HG02610 (cell line): ENCODE results near the gene BMERB1.
"Not testable (repeated sequence)": the region's sequence is repeated elsewhere in the genome, so short reads cannot be mapped to it uniquely, and the experiment has no call there.

Source experiments
- ATAC-seq: cut with Tn5 transposase; IDR thresholded peaks from one replicate; pipeline ENCODE4 v1.9.1; 2021; ENCODE audit warnings: mild to moderate bottlenecking, moderate library complexity; ENCODE audit not compliant: unreplicated experiment

Gene BMERB1

DNA sequence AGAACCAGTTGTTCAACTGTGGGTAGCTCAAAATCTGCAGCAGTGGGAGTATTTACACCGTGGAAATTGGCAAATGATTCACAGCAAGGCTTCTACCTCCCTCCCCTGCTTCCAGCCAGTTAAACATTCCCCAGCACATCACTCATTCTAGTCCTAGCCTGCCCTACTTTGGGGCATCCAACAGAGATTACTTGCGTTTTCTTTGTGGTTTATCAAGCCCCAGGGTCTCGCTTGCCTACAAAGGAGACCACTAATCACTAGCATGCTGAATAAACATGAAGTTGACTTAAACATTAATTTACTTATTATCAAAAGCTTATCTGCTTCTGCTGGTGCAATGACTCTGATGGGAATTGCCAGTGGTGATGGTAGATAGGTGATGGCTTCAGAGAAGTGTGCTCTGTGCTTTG lies 114.1 kb downstream of the BMERB1 start:
- ATAC-seq, result no peak

DNA sequence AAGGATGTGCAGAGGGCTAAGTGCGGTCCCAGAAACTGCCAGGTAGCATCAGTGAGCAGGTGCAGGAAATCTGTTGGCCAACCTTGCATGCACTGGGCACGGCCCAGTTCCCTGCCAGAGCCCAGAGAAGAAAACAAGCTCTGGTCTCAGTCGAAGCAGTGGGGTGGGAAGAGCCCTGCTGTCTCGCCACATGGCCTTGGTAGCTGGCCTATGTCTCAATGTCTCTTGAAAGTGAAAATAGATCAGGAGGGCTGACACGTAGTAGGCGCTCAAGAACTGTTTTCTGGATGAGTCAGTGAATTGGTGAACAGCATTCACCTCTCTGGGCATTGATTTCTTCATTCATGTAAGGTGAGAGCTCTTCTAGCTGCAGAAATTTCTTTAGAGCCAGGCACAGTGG lies 118.1 kb downstream of the BMERB1 start:
- no peak for ATAC-seq

GRCh38 chr16:15553313-15554088 lies 119.1 kb downstream of the BMERB1 start:
- ATAC-seq, result no peak

DNA sequence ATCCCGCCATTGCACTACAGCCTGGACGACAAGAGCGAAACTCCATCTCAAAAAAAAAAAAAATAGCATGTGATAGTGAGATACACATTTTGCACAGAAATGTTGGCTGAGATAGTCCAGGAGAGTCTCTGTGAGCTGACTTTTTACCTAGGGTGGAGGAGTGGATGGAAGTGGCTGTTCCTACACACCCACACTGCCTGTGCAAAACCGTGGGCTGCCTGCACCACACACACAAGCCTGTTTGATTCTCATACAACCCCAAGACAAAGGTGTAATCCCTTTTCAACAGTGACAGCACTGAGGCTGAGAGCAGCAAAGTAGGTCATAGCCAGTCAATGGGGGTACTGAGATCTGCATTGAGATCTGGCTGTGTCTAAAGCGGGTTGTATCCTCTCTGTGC lies 121.7 kb downstream of the BMERB1 start:
- no peak for ATAC-seq

DNA sequence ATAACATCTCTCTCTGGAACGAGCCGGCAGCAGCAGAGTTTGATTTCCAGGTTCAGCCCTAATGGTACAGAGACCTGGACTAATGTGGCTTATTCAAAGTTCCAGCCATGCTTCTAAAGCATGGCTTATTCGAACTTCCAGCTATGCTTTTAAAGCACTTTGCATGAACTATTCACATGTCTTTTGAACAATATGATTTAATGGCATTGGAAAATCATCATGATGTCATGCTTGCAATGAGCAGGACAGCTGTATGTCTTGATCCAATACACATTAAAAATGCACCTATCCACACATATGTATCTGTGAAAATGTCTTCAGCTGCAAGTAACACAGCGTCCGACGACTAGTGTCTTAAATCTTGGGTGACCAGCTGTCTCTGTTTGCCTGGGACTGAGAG lies 122.9 kb downstream of the BMERB1 start:
- ATAC-seq, result no peak

- no peak for ATAC-seq
Measured at GRCh38 chr16:15559176-15559575, 124.8 kb downstream of the BMERB1 start.

GRCh38 chr16:15564604-15565339 lies 130.4 kb downstream of the BMERB1 start:
- no peak for ATAC-seq

GRCh38 chr16:15566095-15566494 lies 131.7 kb downstream of the BMERB1 start:
- ATAC-seq, result no peak

- no peak for ATAC-seq
Measured at GRCh38 chr16:15567823-15568222, 133.4 kb downstream of the BMERB1 start.

GRCh38 chr16:15570666-15571065 lies 136.3 kb downstream of the BMERB1 start:
- not testable (repeated sequence) for ATAC-seq

- no peak for ATAC-seq
Measured at GRCh38 chr16:15571557-15571956, 137.2 kb downstream of the BMERB1 start.

- ATAC-seq, result no peak
Measured at GRCh38 chr16:15572329-15573001, 138.1 kb downstream of the BMERB1 start.

- ATAC-seq, result no peak
Measured at GRCh38 chr16:15573274-15573895, 139.0 kb downstream of the BMERB1 start.

- ATAC-seq, result not testable (repeated sequence)
Measured at GRCh38 chr16:15573896-15574613, 139.7 kb downstream of the BMERB1 start.

- no peak for ATAC-seq
Measured at GRCh38 chr16:15574614-15574948, 140.2 kb downstream of the BMERB1 start.

GRCh38 chr16:15575293-15576049 lies 141.1 kb downstream of the BMERB1 start:
- ATAC-seq, result no peak

GRCh38 chr16:15576960-15577958 lies 142.9 kb downstream of the BMERB1 start:
- ATAC-seq, result no peak

DNA sequence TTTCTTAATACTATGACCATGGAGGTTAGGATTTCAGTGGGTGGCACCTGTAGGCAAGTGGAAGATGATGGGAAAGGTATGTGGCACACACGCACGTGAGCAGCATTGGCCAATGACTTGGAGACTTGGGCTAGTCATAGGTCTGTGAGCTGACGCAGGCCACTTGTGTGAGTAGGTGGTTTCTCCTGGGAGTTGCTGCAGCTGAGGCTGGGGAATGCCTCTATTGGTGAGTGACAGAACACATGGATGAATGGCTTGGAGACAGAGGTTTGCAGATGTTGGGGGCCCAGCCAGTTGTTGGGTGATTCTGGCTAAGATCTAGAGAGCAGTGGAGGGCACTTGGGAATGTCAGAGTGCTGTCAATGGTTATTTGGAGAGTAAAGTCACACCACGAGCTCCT lies 144.4 kb downstream of the BMERB1 start:
- no peak for ATAC-seq
